ENCODE results near the gene IGF2.

GRCh38 chr11:2102132-2102882, 36.9 kb downstream of the IGF2 start:
- TF ChIP-seq POLR2A (IDR thresholded peaks at IDR 0.05; ENCODE audit: low read depth, low read length), result no peak
- no peak for TF ChIP-seq POLR2AphosphoS5 (IDR thresholded peaks at IDR 0.05; ENCODE audit: low read depth, low read length)

Measured in GM12892 (cell line).